ENCODE results near the gene IFRD1.
"Not testable (repeated sequence)": the region's sequence is repeated elsewhere in the genome, so short reads cannot be mapped to it uniquely, and the experiment has no call there.

IFRD1 gene

DNA sequence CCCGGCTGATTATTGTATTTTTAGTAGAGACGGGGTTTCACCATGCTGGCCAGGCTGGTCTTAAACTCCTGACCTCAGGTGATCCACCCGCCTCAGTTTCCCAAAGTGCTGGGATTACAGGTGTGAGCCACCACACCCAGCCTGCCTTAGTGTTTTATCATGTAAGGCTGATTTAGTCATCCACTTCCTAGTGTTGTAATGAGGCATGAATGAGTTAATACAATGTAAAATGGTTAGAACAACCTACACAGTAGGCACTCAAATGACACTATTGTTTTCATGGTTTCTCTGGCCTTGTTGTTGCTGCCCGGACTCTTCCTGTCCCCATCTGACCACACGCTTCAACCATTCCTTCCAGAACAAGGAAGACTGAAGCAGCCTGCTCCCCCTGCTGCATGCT is 66.2 kb downstream of the IFRD1 start:
- DNase-seq (ENCODE audit: low read depth in 3 of 3): not testable (repeated sequence)

DNA sequence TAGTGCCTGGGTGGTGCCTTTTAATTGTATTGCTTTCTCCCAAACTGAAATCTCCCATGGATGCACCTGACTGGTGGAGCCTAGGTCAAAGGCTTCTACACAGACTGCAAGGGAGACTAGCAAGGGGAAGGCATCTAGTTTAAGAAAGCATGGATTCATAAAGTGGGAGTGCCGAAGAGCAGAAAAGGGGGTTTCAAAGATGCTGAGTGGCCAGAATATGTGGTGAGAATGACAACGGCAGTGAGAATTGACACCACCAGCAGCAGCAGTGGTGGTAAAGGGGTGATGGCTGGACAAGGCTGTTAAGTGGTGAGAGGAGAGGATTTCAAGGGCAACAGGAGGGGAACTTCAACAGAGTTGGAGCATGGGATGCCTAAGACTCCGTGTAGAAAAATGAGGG is 67.2 kb downstream of the IFRD1 start:
- DNase-seq (ENCODE audit: low read depth in 3 of 3): no peak

DNA sequence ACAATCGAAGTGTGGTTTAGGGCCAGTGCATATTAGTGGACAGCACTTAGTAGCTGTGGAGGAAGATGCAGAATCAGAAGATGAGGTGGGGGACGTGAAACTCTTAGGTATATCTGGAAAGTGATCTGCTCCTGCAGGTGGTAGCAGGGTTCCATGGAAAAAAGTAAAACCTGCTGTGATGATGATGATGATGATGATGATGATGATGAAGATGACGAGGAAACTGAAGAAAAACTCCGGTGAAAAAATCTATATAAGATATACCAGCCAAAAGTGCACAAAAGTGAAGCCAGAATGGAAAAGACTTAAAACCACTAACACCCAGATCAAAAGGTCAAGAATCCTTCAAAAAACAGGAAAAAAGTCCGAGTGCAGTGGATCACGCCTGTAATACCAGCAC is 70.5 kb downstream of the IFRD1 start:
- no peak for DNase-seq (ENCODE audit: low read depth in 3 of 3)

DNA sequence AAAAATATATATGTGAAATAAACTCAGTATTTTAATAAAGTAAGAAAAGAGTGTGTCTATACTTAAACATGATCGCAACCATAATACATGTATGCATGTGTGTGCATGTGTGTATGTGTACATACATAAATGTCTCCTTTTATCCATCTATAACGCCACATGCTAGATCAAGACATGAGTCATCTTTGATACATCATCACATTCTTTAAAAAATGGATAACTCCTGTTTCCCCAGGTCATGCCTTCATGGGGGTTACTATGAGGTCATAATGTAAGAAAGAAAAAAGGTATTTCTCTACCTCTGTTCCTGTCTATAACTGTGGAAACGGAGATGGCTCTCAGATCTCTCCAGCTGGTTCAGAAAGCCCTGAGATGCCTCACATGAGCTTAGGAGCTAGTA is 71.7 kb downstream of the IFRD1 start:
- no peak for DNase-seq (ENCODE audit: low read depth in 3 of 3)

DNA sequence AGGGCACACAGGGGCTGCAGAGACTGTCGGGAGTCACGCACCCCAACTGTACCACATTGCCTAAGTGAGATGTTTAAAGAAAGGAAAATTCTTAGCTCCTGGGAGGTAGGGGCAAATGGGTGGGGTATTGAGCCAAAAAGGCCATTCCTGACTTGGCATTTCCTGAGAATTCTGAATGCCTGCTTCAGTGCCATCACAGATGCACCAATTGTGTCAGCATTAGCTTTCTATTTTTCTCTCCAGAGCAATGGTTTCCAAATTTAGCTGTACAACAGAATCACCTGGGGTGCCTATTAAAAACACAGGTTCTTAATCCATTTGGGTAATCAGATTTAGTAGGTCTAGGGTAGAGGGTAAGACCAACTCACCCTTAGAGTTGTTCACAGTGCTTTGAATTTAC is 73.6 kb downstream of the IFRD1 start:
- no peak for DNase-seq (ENCODE audit: low read depth in 3 of 3)
